IPS-18c (cell line): Measurements from ENCODE around the gene ZFTA.
"Not testable (repeated sequence)": the region's sequence is repeated elsewhere in the genome, so short reads cannot be mapped to it uniquely, and the experiment has no call there.

Source experiments
- H3K4me3 ChIP-seq: 2 replicates; pipeline ENCODE4 v1.7.0; 2013; ENCODE audit warnings: low read depth, mild to moderate bottlenecking, low read length, moderate library complexity; ENCODE audit not compliant: insufficient read depth
- H3K9me3 ChIP-seq: one replicate; pipeline ENCODE4 v1.6.1; 2013; ENCODE audit warnings: mild to moderate bottlenecking, low read length, moderate library complexity; ENCODE audit not compliant: control insufficient read depth, insufficient read depth

ZFTA gene

GRCh38 chr11:63785823-63786222 is 17.2 kb upstream of the ZFTA start:
- Histone ChIP-seq H3K4me3 (no peak overlapping the region), H3K9me3 (no peaks in the 10 kb centered on the region)

- Histone ChIP-seq H3K4me3 (no peak overlapping the region), H3K9me3 (no peaks in the 10 kb centered on the region)
Observed at GRCh38 chr11:63783925-63784592, 15.5 kb upstream of the ZFTA start.

GRCh38 chr11:63782749-63783148 is 14.2 kb upstream of the ZFTA start:
- Histone ChIP-seq H3K4me3 (no peak overlapping the region), H3K9me3 (no peaks in the 10 kb centered on the region)

GRCh38 chr11:63779039-63779438 is 10.5 kb upstream of the ZFTA start:
- no peaks in the 10 kb centered on the region for H3K9me3 ChIP-seq
- H3K4me3 ChIP-seq, result no peak overlapping the region

DNA sequence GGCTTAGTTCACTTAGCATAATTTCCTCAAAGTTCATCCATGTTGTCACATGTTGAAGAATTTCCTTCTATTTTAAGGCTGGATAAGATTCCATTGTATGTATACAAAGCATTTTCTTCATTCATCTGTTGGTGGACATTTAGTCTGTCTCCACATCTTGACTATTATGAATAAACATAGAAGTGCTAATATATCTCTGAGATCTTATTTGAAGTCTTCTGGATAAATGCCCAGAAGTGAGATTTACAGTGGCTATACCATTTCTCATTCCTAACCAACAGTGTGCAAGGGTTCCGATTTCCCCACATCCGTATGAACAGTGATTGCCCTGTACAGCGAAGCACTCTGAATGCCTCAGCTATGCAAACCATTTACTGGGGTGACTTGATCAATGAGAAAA is 6.6 kb upstream of the ZFTA start:
- Histone ChIP-seq H3K4me3 (no peak overlapping the region), H3K9me3 (no peaks in the 10 kb centered on the region)

GRCh38 chr11:63771741-63772318 is 3.3 kb upstream of the ZFTA start:
- not testable (repeated sequence) for H3K9me3 ChIP-seq, H3K4me3 ChIP-seq

- Histone ChIP-seq H3K4me3 (no peak overlapping the region), H3K9me3 (no peaks in the 10 kb centered on the region)
Observed at GRCh38 chr11:63770763-63771162, 2.2 kb upstream of the ZFTA start.

GRCh38 chr11:63769714-63770455 is 1.3 kb upstream of the ZFTA start:
- no peaks in the 10 kb centered on the region for H3K9me3 ChIP-seq
- peak overlapping the region; percentile 66 for H3K4me3 ChIP-seq

GRCh38 chr11:63769042-63769713 is 603 bp upstream of the ZFTA start:
- no peaks in the 10 kb centered on the region for H3K9me3 ChIP-seq
- H3K4me3 ChIP-seq, result peak overlapping the region; percentile 66

- Histone ChIP-seq H3K4me3 (peak overlapping the region; percentile 97), H3K9me3 (no peaks in the 10 kb centered on the region)
Observed at GRCh38 chr11:63767565-63768236, 874 bp downstream of the ZFTA start.

DNA sequence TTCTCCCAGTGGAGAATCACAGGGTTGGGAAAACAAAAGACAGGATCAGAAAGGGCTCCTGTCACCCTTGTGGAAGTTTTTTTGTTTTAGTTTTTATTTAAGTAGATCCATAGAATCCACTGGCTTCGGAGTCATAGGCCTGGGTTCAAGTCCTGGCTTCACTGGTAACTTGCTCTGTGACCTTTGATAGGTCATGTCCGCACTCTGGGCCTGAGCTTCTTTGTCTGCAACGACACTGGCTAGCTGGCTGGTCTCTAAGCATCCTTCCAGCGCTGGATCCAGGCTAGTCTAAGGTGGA is 1.4 kb downstream of the ZFTA start:
- H3K4me3 ChIP-seq, result peak overlapping the region; percentile 97
- no peaks in the 10 kb centered on the region for H3K9me3 ChIP-seq

- H3K4me3 ChIP-seq, result peak overlapping the region; percentile 97
- H3K9me3 ChIP-seq, result no peaks in the 10 kb centered on the region
Observed at GRCh38 chr11:63766531-63767235, 1.9 kb downstream of the ZFTA start.

- no peaks in the 10 kb centered on the region for H3K9me3 ChIP-seq
- peak overlapping the region; percentile 24; the same call in 1 of the 2 replicates for H3K4me3 ChIP-seq
Observed at GRCh38 chr11:63765688-63766241, 2.8 kb downstream of the ZFTA start.

DNA sequence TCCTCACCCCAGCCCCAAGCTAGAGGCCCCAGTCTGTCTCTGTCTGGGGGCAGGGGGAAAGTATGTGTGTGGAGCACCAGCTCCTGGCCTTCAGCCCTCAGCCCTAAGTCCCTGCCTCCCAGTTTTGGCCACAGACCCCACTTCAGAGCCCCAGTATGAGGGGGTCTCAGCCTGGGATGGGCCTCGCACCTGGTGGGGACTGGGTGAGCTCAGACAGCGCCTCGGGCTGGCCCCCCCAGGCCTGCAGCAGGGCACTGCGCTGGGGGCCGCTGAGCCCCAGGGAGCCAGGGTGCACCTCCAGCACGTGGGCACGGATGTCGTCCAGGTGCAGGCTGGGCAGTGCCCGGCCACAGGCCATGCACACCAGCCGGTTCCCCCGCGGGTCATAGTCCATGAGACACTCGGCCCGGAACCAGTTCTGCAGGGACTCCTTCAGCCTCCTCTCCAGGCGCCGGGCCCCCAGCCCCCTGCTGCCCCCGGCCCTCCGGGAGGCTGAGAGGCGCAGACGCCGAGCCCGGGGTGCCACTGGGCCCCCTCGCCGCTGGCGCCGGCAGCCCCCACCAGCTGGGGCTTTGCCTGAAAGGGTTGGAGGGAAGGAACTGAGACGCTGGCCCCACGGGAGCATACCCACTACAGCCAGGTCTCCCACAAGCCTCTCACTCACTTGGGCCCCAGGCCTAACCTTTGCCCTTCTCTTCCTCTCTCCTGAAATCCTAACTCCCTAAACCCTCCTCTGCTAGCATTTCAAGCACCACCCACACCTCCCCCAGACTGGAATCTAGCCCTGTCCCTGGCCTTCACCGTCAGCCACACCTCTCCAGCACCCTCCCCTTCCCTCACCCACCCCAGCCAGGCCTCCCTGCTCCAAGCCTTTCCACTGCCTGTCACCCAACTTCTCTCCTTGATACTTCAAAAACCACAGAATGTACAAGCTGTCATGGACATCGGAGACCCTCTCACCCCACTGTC is 3.6 kb downstream of the ZFTA start:
- no peaks in the 10 kb centered on the region for H3K9me3 ChIP-seq
- H3K4me3 ChIP-seq, result peak overlapping the region; percentile 95; the same call in 1 of the 2 replicates

DNA sequence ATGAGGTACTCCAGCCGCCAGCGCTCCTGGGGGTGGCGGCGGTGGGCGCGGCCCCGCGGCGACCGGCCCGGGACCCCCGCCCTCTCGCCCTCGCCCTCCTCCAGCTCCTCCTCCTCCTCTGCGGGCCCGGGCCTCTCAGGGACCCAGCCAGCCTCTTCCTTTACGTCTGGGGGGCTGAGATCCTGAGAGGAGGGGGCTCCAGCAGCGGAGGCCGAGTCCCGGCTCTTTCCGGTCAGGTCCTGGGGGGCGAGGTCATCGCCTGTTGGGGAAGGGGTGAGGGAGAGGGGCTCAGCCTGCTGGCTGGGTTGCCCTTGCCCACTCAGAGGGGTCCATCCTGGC is 4.3 kb downstream of the ZFTA start:
- H3K9me3 ChIP-seq, result no peaks in the 10 kb centered on the region
- peak overlapping the region; percentile 95 for H3K4me3 ChIP-seq
